Measurements from ENCODE around the gene MKNK1.

DNA sequence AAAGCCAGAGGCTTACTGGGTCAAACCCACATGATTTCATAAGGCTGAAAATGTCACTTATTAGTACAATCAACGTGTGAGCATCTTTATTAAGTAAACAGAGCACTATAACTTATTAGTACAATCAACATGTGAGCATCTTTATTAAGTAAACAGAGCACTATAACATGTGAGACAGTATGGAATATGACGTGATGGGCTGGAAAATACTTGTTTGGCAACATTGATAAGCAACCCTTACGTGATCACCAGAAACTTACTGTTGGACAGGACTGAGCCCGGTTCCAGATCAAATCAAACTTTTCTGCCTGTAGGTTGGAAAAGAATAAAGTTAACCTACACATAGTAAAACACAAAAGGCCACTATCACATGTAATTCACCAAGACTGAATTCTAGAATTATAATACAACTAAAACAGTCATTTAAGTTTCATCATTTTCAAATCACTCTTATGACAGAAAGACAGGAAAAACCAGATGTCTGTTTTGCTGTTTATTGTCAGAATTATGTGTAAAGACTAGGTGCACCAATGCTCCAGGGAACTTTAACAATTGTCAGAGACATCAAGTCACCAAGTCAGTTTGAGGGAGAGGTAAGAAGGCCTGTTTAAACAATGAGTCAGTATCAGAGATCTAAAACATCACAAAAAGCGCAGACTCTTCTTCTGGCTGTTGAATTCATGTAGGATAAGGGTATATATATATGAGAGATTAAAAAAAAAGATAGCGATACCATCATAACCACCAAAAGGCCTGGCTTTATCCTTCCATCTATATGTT lies 48.4 kb upstream of the MKNK1 start:
- TF ChIP-seq EZH2 (IDR thresholded peaks at IDR 0.05; ENCODE audit: insufficient read depth, poor library complexity, severe bottlenecking) (no peak), EZH2phosphoT487 (IDR thresholded peaks at IDR 0.05; ENCODE audit: insufficient read depth, low read depth) (no peak)
